Measurements from ENCODE around the gene AIFM1.

AIFM1 gene

DNA sequence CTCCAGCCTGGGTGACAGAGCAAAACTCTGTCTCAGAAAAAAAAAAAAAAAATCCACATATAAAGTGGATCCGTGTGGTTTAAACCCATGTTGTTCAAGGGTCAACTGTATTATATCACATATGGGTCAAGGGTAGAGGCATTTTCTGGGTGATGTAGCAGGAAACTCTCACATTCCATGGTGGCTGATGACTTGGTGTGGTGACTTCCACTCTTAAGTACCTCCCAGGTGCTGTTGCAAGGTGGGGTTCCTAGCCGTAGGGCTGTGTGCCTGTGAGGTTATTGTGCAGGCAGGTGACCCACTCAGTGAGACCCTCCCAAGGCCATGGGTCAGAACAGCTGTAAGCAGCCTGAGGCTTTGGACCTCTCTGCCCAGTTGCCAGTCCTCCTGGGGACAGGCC is 72.4 kb downstream of the AIFM1 start:
- no peak for DNase-seq (ENCODE audit: low read depth, low spot score)

DNA sequence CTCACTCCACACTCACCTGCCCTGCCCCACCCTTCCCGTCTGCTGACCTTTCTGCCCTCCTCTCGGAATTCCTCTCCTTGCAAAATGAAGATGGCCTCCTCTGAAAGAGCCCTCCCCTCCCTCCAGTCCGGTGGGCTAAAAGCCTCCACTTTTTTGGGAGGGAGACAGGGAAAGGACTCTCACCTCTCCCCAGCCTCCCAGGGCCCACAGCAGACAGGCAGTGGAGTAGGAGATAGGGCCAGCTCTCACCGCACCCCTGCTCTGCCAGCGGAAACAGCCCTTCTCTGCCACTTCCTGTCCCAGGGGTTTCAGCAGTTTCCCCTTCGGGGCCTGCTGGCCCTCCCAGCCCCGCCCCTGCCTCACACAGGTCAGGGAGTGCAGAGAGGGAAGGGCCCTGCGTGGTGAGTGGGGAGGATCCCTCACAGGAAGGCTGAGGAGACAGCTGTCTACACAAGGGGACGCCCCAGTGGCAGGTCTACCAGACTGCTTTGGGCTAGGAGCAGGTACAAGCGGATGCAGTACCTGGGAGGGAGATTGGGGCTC is 73.6 kb downstream of the AIFM1 start:
- no peak for DNase-seq (ENCODE audit: low read depth, low spot score)

DNA sequence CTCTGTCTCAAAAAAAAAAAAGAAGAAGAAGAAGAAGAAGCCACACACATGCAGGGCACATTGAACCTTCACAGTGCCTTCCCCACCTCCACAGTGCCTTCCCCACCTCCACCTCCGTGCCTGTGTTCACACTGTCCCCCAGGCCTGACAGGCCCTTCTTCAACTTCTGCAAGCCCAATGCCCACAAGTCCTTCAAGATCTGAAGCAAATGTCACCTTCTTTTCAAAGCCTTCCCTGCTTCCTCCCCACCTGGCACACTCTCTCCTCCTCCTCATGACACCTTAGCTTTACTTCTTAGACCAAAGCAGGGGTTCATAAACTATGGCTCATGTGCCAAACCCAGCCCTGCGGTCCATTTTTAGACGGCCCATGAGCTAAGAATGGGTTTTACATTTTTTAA is 75.3 kb downstream of the AIFM1 start:
- DNase-seq (ENCODE audit: low read depth, low spot score), result no peak

DNA sequence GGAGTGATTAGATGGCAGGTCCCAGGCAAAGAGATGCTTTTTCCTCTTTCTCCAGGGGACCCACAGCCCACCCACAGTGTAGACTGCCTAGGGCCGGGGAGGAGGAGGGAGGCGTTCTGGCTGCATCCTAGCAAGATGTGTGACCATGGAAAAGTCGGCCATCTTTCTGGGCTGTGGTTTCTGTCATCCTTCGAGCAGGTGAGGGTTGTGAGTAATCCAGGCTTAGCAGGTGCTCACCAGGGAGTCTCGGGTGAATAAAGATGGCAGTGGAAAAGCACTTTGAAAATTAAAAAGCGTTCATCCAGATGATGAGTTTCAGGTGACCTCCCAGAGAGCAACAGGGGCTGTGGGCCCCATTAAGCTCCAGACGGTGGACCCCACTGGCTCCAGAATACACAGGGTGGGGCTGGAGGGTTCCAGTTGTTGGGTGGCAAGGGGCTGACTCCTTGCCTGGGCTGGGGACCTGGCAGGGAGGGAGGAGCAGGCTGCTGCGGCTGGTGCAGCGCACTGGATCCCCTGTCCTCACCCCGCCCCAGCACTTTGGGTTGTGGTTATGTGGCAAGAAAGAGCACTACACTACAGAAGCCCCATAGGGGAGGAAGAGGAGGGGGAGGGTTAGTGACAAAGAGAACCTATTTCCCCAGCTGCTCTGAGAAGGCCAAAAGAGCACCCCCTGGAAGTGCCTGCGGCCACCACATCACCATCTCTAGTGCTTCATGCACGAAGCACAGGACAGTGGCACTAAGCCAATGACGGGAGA is 79.0 kb downstream of the AIFM1 start:
- DNase-seq (ENCODE audit: low read depth, low spot score), result no peak

DNA sequence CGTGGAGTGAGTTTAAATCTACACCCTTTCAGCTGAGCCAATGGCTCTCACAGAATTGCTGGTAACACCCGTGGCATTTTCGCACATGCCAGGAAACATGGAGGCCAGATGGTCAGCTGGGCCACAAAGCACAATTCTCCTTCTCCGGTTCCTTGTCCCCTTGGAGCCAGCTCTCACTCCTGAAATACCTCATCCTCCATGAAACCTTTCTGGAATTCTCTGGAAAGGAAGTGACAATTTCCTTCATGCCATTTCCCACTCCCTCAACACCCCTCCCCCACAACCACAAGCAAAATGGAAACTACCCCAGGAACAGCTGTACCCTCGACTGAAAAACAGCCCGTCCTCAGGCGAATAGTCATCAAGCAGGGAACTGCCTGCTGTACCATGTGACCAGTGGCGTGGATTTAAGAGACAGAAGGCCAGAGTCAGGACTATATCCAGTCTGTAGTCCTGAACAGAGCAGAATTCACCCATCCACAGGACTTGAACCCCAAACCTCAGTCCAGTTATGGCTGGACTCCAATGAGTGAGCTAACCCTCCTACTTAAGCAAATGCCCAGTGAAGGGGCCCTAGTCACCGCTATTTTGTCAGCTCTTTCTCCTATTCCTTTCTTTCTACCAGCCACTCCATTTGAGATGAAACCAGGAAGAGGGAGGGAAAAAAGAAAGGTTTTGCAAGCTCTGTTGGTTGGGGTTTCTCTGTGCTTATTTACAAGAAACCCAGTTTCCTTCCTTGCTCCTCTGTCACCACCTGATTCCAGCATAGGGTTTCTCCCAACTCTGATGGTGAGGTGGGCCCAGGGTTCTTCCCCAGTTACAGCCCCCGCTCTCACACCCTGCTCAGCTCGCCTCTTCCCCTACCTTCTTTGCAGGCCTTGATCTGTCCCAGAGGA is 79.8 kb downstream of the AIFM1 start:
- DNase-seq (ENCODE audit: low read depth, low spot score), result no peak

DNA sequence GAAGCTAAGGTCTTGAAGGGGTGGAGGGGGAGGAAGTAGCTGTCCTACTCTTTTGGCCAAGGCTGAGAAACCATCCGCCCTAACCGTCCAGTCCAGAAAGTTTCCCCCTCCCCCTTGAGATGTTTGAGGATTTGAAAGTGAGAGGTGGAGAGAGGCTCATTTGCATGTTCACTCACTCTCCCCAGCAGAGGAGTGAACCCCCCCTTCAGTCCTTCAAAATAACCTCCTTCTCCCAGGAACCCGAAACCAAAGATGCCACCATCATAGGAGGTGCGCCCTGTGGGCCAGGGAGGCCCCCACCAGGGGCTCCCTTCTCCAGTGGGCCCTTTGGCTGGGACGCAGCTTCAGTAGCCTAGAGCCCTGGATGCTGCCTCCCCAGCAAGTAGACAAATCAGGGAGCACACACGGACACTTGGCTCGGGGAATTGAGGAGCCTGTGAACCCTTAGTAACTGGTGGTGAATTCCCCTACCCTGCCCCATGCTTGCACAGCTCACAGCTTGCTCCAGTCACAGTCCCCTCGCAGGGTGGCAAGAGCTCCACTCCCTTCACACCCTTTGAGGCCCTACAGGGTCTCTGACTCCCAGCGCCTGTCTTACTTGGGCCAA is 80.9 kb downstream of the AIFM1 start:
- DNase-seq (ENCODE audit: low read depth, low spot score), result no peak

DNA sequence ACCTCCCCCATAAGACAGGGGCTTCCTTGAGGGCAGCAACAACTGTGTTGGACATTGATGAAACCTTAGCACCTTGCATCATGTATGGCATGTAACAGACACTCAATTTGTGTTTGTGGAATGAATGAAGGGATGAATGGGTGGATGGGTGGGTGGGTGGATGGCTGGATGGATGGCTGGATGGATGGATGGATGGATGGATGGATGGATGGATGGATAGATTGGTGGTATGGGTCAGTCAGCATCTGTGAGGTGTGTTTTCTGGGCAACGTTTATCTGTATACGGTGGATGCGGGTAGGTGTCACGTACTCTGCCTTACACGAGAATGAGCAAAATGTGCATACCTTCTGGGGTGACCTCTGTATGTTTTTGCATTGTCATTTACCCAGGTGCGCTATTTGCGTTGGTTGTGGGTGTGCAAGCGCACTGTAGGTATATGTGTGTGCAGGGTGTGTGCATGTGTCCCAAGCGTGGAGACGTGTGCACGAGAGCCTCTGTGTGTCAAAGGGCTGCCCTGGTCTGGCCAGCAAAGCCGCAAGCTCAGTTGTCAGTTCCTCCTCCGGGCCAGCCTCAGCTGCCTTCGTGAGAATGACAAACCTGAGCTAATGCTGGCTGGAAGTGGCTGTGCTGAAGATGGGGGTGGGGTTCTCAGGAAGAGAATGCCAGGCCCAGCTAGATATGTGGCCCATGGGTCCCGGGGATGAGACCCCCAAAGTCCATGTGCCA is 81.8 kb downstream of the AIFM1 start:
- DNase-seq (ENCODE audit: low read depth, low spot score), result no peak

DNA sequence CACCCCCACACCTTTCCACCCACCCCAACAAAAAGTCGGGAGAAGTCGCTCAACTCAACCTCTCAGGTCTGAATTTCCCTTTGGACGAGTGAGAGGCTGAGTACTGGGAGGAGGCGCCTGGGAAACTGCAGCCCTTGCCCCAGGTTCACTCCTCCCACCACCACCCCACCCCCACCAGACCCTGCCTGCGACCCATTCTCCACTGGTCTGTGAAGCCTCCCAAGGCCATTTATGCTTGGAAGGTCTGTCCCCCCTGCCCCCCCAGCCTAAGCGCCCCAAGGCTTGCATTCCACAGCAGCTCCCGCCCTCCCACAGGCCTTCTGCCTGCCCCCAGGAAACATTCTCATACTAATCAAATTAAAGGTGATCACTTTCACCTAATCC is 82.5 kb downstream of the AIFM1 start:
- DNase-seq (ENCODE audit: low read depth, low spot score), result no peak

DNA sequence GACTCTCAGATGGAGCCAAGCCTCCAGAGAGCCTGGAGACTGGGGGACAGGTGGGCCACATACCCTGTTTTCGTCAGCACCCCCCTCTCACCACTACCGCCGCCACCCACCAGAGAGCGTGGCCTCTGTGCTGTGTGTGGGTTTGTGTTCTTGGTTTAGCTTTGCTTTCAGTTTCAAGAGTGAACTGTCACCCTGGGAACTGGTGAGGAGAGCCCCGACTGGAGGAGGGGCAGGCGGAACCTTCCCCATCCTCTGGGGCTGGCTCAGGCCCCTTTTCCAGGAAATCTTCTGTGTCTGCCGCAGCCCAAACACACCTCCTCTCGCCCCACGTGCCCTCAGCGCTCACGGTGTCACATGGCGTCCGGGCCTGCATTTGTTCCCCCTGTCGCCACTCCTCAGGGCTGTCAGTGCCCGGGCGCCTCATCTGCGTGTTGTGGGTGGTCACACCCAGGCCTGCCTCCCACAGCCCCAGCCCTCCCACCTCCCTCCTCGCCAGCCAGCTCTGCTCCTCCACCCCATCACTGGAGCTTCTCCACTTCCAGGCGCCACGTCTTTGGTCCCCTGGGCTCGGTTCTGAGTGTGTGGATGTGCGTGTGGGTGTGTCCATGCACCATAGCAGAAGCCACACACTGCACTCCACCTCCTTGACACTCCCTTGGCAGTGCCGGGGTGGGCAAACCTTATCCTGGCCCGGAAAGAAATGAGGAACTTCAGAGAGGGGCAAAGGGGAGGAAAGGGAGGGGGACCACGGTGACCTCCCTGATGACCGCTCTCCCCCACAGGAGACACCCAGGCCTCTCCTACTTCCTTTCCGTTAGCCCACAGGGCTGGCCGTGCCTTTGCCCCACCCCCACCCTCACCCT is 83.2 kb downstream of the AIFM1 start:
- DNase-seq (ENCODE audit: low read depth, low spot score), result no peak

DNA sequence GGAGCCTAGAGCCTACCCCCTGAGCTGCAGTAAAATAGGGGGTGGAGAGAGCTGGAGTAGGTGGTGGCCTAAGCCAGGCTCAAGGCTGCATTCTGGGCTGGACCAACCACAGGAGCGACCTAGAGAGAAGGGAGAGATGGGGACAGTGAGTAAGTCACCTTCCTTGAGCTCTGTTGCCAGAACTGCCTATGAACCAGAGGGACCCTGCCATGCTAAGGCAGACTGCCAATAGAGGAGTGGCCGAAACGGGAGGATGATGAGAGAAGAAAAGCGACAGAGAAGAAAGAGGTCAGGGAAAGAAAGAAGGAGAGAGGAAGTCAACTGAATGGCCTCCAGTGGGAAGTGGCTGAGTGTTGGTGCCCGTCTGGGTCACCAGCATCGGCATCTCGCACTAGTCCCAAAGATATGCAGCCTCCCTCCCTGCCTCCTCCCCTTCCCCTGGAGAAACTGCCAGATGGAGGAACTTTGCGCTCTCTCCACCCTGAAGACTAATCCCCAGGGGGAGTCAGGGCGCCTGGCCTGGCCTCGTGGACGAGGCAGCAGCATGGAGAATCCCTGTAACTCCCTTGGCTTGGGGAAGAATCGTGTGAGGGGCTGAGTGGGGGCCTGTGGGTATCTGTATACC is 84.1 kb downstream of the AIFM1 start:
- DNase-seq (ENCODE audit: low read depth, low spot score), result no peak

DNA sequence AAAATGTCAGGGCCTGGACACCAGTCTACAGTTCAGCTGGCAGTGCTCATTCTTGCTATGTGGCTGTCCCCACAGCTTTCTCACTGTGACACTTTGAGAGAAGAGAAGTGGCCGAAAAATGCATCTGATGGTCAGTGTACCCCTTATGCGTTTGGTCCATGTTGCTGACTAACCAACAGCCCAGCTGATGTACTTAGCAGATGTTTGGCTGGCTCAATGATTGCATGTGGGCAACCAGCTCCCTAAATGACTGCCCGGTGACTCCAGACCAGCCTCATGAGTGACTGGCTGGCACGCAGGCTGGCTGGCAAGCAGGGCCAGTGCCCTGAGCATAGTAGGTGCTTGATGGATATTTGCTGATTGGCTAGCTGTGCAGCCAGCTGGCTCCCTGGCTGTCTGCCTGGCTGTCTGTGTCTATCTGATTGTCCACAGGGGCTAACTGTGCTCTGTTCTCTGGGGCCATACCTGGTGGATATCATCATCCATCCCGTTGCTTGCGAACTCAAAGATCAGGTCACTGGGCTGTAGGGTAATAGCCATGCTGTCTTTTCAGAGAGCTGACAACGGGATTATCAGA is 84.8 kb downstream of the AIFM1 start:
- no peak for DNase-seq (ENCODE audit: low read depth, low spot score)

DNA sequence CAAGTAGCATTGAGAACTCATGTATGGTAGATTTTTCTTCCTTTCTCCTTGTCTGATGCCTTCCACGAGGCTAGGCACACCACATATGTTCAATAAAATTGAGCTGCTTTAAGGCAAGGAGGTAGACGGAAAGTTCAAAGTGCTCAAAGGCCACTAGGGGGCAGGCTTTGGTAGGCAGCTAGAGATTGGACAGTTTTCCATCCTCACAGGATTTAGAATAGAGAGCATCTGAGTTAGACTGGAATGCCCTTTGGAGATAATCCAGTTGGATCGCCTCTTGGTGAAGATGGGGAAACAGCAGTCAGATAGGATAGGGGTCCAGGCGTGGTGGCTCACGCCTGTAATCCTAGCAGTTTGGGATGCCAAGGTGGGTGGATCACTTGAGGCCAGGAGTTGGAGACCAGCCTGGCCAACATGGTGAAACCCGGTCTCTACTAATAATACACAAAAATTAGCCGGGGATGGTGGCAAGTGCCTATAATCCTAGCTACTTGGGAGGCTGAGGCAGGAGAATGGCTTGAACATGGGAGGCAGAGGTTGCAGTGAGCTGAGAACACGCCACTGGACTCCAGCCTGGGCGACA is 85.7 kb downstream of the AIFM1 start:
- peak; percentile 73 for DNase-seq (ENCODE audit: low read depth, low spot score)

Data from astrocyte of the hippocampus (primary cell).